Testis (tissue), 3 donors: ENCODE measurements around the gene TBX10. TPM values are rescaled to one million over a fixed set of nuclear protein-coding genes. Genes with fewer than 3 reads are reported as not detected.
"Not testable (repeated sequence)": the region's sequence is repeated elsewhere in the genome, so short reads cannot be mapped to it uniquely, and the experiment has no call there.

ENCODE experiments used
- DNase-seq: peaks from one replicate; pipeline ENCODE4 v3.0.0-alpha.2; 2019
- H3K27ac ChIP-seq, 2 donors: fragments of 200-600 bp; sonication (generic); one replicate each; pipeline ENCODE4 v1.5.1; 2019
- H3K27me3 ChIP-seq: fragments of 200-600 bp; sonication (generic); one replicate; pipeline ENCODE4 v1.5.1; 2019
- H3K36me3 ChIP-seq: fragments of 200-600 bp; sonication (generic); one replicate; pipeline ENCODE4 v1.5.1; 2017; ENCODE audit warnings: low read depth; ENCODE audit errors: missing control alignments
- H3K4me1 ChIP-seq: fragments of 200-600 bp; sonication (generic); one replicate; pipeline ENCODE4 v1.5.1; 2019
- H3K4me3 ChIP-seq, 2 donors: fragments of 200-600 bp; sonication (generic); one replicate each; pipeline ENCODE4 v1.5.1; 2017 to 2019
- H3K9me3 ChIP-seq: fragments of 200-600 bp; sonication (generic); one replicate; pipeline ENCODE4 v1.5.1; 2017
- CTCF ChIP-seq, 3 experiments: fragments of 450-650 bp in 2 of 3; fragments of 200-600 bp in 1 of 3; sonication (generic) in 1 of 3; IDR thresholded peaks; one replicate each; pipeline ENCODE4 v1.5.1; 2016 to 2019; ENCODE audit warnings: antibody characterized with exemption in 3 of 3, mild to moderate bottlenecking in 2 of 3, moderate library complexity in 1 of 3
- POLR2A ChIP-seq: fragments of 450-650 bp; IDR thresholded peaks from one replicate; pipeline ENCODE4 v1.6.1; 2017; ENCODE audit warnings: antibody characterized with exemption, mild to moderate bottlenecking, moderate library complexity
- WGBS, 2 donors: methylation state at CpG; one replicate each; pipeline ENCODE4 v1.1.5; 2018; 5-methylcytosine and 5-hydroxymethylcytosine counted together
- intact Hi-C: fragments of 100-400 bp; cut with DNase I; formaldehyde crosslinking; loops from one replicate; pipeline ENCODE4 v1.15.1; 2023; ENCODE audit warnings: low total_unique reads
- polyA plus RNA-seq: library from polyadenylated mRNA; stranded (reverse); fragments of 350-450 nt; fragmentation: Illumina TruSeq; extraction: RNeasy Lipid Tissue Mini Kit (QIAGEN cat#74804); gene quantifications from one replicate; pipeline ENCODE4 v1.2.3, GENCODE V29; 2014; ENCODE audit warnings: low read depth, low replicate concordance; ENCODE audit not compliant: insufficient read depth
- total RNA-seq, 2 donors: library from RNA; depleted of rRNA; stranded (reverse); fragments of >200 nt; gene quantifications; one replicate each; pipeline ENCODE4 v1.2.3, GENCODE V29; 2016

TBX10 gene
- total and polyA plus RNA-seq, 3 donors from 2014 or later = 0.50 TPM; not detected in 2

- Histone ChIP-seq H3K4me1 (peaks cover 5% of the 10 kb centered on the region), H3K27ac (no peak overlapping the region), H3K36me3 (no peaks in the 10 kb centered on the region), H3K4me3 (no peak overlapping the region), H3K9me3 (no peaks in the 10 kb centered on the region), H3K27me3 (no peaks in the 10 kb centered on the region)
- intact Hi-C loops = no loop called here
- WGBS, 2 donors = 86 to 89% methylated on average over 8 to 15 of the region's 15 CpGs
- TF ChIP-seq POLR2A (no peak), CTCF (IDR thresholded peaks at IDR 0.05) (no peak)
- no peak for DNase-seq
Observed at GRCh38 chr11:67627812-67628624, 11.5 kb downstream of the TBX10 start.

- Histone ChIP-seq H3K36me3 (no peaks in the 10 kb centered on the region), H3K4me3 (no peak overlapping the region), H3K9me3 (no peaks in the 10 kb centered on the region), H3K4me1 (peaks cover 5% of the 10 kb centered on the region), H3K27me3 (no peaks in the 10 kb centered on the region), H3K27ac (no peak overlapping the region)
- WGBS, 2 donors = 60 to 84% methylated on average over 1 to 6 of the region's 6 CpGs
- TF ChIP-seq CTCF (IDR thresholded peaks at IDR 0.05) (no peak), POLR2A (no peak)
- no peak for DNase-seq
- intact Hi-C loops = no loop called here
Observed at GRCh38 chr11:67627441-67627811, 12.1 kb downstream of the TBX10 start.

- Histone ChIP-seq H3K9me3 (no peaks in the 10 kb centered on the region), H3K27ac (no peak overlapping the region), H3K27me3 (no peaks in the 10 kb centered on the region), H3K4me3 (no peak overlapping the region), H3K4me1 (peaks cover 5% of the 10 kb centered on the region), H3K36me3 (no peaks in the 10 kb centered on the region)
- 81 to 87% methylated on average over 8 to 10 of the region's 10 CpGs for WGBS, 2 donors
- intact Hi-C loops = no loop called here
- TF ChIP-seq POLR2A (no peak), CTCF (IDR thresholded peaks at IDR 0.05) (no peak)
- DNase-seq = no peak
Observed at GRCh38 chr11:67626970-67627369, 12.6 kb downstream of the TBX10 start.

- H3K36me3 ChIP-seq, H3K4me1 ChIP-seq, intact Hi-C loops, H3K9me3 ChIP-seq, H3K27ac ChIP-seq, H3K27me3 ChIP-seq, DNase-seq, H3K4me3 ChIP-seq: not testable (repeated sequence)
- WGBS, 2 donors = 87 to 92% methylated on average over 10 of the region's 10 CpGs
Observed at GRCh38 chr11:67626131-67626833, 13.3 kb downstream of the TBX10 start.

GRCh38 chr11:67623795-67624194, 15.8 kb downstream of the TBX10 start:
- H3K4me3 ChIP-seq, H3K4me1 ChIP-seq, H3K36me3 ChIP-seq, intact Hi-C loops, H3K27me3 ChIP-seq, DNase-seq, H3K9me3 ChIP-seq, H3K27ac ChIP-seq: not testable (repeated sequence)
- WGBS, 2 donors = 100% methylated on average over 1 of the region's 1 CpG

- H3K27me3 ChIP-seq, DNase-seq, H3K27ac ChIP-seq, H3K4me1 ChIP-seq, H3K4me3 ChIP-seq, H3K9me3 ChIP-seq, H3K36me3 ChIP-seq, intact Hi-C loops: not testable (repeated sequence)
- 69 to 84% methylated on average over 5 to 7 of the region's 7 CpGs for WGBS, 2 donors
Observed at GRCh38 chr11:67622905-67623304, 16.7 kb downstream of the TBX10 start.

GRCh38 chr11:67621928-67622327, 17.6 kb downstream of the TBX10 start:
- H3K4me3 ChIP-seq, intact Hi-C loops, H3K27me3 ChIP-seq, DNase-seq, H3K4me1 ChIP-seq, H3K36me3 ChIP-seq, H3K9me3 ChIP-seq, H3K27ac ChIP-seq: not testable (repeated sequence)
- 64 to 67% methylated on average over 2 to 3 of the region's 3 CpGs for WGBS, 2 donors

GRCh38 chr11:67620621-67621020, 18.9 kb downstream of the TBX10 start:
- intact Hi-C loops, H3K4me1 ChIP-seq, H3K9me3 ChIP-seq, H3K4me3 ChIP-seq, H3K36me3 ChIP-seq, H3K27ac ChIP-seq, DNase-seq, H3K27me3 ChIP-seq: not testable (repeated sequence)
- 84 to 86% methylated on average over 13 of the region's 13 CpGs for WGBS, 2 donors
